Common myeloid progenitor, CD34-positive (primary cell): ENCODE measurements around the gene RIC8B.

ENCODE experiments used
- CTCF ChIA-PET: fragments of 350-600 bp; sonication (Branson Sonifier 250); formaldehyde crosslinking; loops from one replicate; lab custom pipeline; 2021; ENCODE audit warnings: antibody characterized with exemption; lab: Charles Lee
- POLR2A ChIA-PET: fragments of 350-600 bp; sonication (Branson Sonifier 250); formaldehyde crosslinking; loops from one replicate; lab custom pipeline; 2021; ENCODE audit warnings: antibody characterized with exemption; lab: Charles Lee
- DNase-seq, 3 donors: peaks; one replicate each; pipeline versions ENCODE4 v3.0.0 to v3.0.0-alpha.2; 2013
- H3K27ac ChIP-seq, 2 experiments: 1 replicate in 1 of 2; 2 replicates in 1 of 2; pipeline ENCODE4 v1.7.0; 2013; ENCODE audit warnings: inconsistent platforms in 2 of 2, low read length in 2 of 2, mild to moderate bottlenecking in 2 of 2, low read depth in 1 of 2, moderate library complexity in 1 of 2; ENCODE audit not compliant: severe bottlenecking in 2 of 2, insufficient read depth in 1 of 2, poor library complexity in 1 of 2
- H3K27me3 ChIP-seq, 5 experiments: replicated peaks in 2 of 5; 1 replicate in 3 of 5; 2 replicates in 2 of 5; pipeline versions ENCODE4 v1.6.1 to v1.7.0; 2013; ENCODE audit warnings: low read length in 4 of 5, mild to moderate bottlenecking in 2 of 5, moderate library complexity in 2 of 5, inconsistent platforms in 1 of 5; ENCODE audit not compliant: insufficient read depth in 5 of 5, control insufficient read depth in 4 of 5
- H3K36me3 ChIP-seq, 4 experiments: 1 replicate in 2 of 4; 2 replicates in 2 of 4; pipeline versions ENCODE4 v1.6.1 to v1.7.0; 2013; ENCODE audit warnings: low read length in 3 of 4, control low read depth in 1 of 4, mild to moderate bottlenecking in 1 of 4; ENCODE audit not compliant: control insufficient read depth in 4 of 4, insufficient read depth in 4 of 4
- H3K4me1 ChIP-seq, 4 experiments: 1 replicate in 3 of 4; 2 replicates in 1 of 4; pipeline versions ENCODE4 v1.6.1 to v1.7.1; 2013; ENCODE audit warnings: low read length in 3 of 4, mild to moderate bottlenecking in 3 of 4, control low read depth in 1 of 4, inconsistent platforms in 1 of 4, moderate library complexity in 1 of 4; ENCODE audit not compliant: control insufficient read depth in 4 of 4, insufficient read depth in 4 of 4; ENCODE audit errors: control extremely low read depth in 1 of 4
- H3K4me3 ChIP-seq, 7 experiments: 1 replicate in 4 of 7; 2 replicates in 3 of 7; pipeline versions ENCODE4 v1.5.1 to v1.7.0; 2013; ENCODE audit warnings: mild to moderate bottlenecking in 7 of 7, low read length in 6 of 7, moderate library complexity in 6 of 7, inconsistent platforms in 2 of 7, low read depth in 2 of 7, control low read depth in 1 of 7; ENCODE audit not compliant: insufficient read depth in 4 of 7, control insufficient read depth in 1 of 7; ENCODE audit errors: extremely low read depth in 1 of 7
- H3K9me3 ChIP-seq, 5 experiments: 1 replicate in 4 of 5; 2 replicates in 1 of 5; pipeline versions ENCODE4 v1.6.1 to v1.7.1; 2013; ENCODE audit warnings: low read length in 4 of 5, mild to moderate bottlenecking in 2 of 5, inconsistent platforms in 1 of 5, low read depth in 1 of 5, moderate library complexity in 1 of 5; ENCODE audit not compliant: control insufficient read depth in 4 of 5, insufficient read depth in 2 of 5; ENCODE audit errors: control extremely low read depth in 1 of 5
- WGBS: methylation state at CpG from one replicate; pipeline ENCODE4 v1.1.5; 2013; ENCODE audit not compliant: insufficient coverage; 5-methylcytosine and 5-hydroxymethylcytosine counted together

RIC8B gene

DNA sequence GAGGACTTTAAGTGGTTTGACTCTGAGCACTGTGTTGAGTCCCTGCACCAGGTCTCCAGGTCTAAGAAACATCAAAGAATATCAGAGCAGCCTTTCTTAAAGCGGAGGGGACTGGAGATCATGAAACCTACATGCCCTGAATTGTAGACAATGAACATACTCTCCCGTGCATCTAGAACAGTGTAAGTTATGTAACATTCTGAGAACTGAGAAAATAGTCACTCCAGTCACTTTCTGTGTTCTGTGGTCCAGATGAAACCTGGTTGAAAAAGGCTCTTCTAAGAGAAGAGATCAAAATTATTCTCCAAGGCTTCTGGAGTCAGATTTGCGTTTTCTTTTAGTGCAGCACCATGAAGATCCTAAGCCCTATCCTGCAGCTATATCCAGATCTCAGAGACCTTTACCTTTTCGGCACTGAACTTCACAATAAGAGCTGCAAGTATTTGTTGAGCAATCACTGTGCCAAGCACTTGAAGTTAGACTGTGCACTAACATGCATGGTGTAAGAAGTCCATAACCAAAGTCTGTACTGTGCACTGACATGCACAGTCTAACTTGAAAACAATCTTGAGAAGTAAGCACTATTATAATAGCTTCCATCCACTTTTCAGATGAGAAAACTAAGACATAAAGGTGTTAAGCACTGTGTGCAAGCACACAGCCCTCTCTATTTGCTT lies 115.6 kb downstream of the RIC8B start:
- DNase-seq: no peak
- Histone ChIP-seq H3K4me3 (no peak overlapping the region), H3K27me3 (peaks cover 0 to 88% (median 36%) of the 10 kb centered on the region in 5 experiments), H3K27ac (no peak overlapping the region), H3K36me3 (peaks cover 0 to 23% (median 5%) of the 10 kb centered on the region in 4 experiments), H3K4me1 (no peaks in the 10 kb centered on the region), H3K9me3 (no peaks in the 10 kb centered on the region)
- POLR2A ChIA-PET: interaction anchor here (0.8 kb wide), 1 partner anchor 461 kb away, joined by 3 read pairs; no protein-coding TSS in a partner anchor
- CTCF ChIA-PET: interaction anchor here (0.6 to 2.3 kb wide), 4 partner anchors 13 to 723 kb away, joined by 3 to 6 read pairs (median 4); no protein-coding TSS in a partner anchor
- WGBS: 100% methylated on average over 3 of the region's 4 CpGs

GRCh38 chr12:106892075-106892474 lies 117.6 kb downstream of the RIC8B start:
- DNase-seq: no peak
- Histone ChIP-seq H3K27ac (no peak overlapping the region), H3K4me1 (no peaks in the 10 kb centered on the region), H3K36me3 (peaks cover 0 to 11% (median 2%) of the 10 kb centered on the region in 4 experiments), H3K9me3 (no peaks in the 10 kb centered on the region), H3K27me3 (peaks cover 0 to 90% (median 38%) of the 10 kb centered on the region in 5 experiments), H3K4me3 (no peak overlapping the region)
- ChIA-PET POLR2A (no interaction called here), CTCF (interaction anchor here (0.9 to 2.3 kb wide), 4 partner anchors 10 to 62 kb away, joined by 3 to 6 read pairs (median 4); no protein-coding TSS in a partner anchor)
- WGBS: 67% methylated on average over 1 of the region's 1 CpG

GRCh38 chr12:106893451-106893850 lies 119.0 kb downstream of the RIC8B start:
- no peak overlapping the region for H3K27ac ChIP-seq
- peaks cover 0 to 94% (median 43%) of the 10 kb centered on the region in 5 experiments for H3K27me3 ChIP-seq
- no peaks in the 10 kb centered on the region for H3K9me3 ChIP-seq
- ChIA-PET POLR2A (no interaction called here), CTCF (interaction anchor here (2.9 kb wide), 1 partner anchor 26 kb away, joined by 8 read pairs; no protein-coding TSS in a partner anchor)
- no peaks in the 10 kb centered on the region for H3K4me1 ChIP-seq
- WGBS: 82% methylated on average over 8 of the region's 8 CpGs
- no peak for DNase-seq
- H3K4me3 ChIP-seq: no peak overlapping the region
- H3K36me3 ChIP-seq: peaks cover 0 to under 1% (median 0%) of the 10 kb centered on the region in 4 experiments

DNA sequence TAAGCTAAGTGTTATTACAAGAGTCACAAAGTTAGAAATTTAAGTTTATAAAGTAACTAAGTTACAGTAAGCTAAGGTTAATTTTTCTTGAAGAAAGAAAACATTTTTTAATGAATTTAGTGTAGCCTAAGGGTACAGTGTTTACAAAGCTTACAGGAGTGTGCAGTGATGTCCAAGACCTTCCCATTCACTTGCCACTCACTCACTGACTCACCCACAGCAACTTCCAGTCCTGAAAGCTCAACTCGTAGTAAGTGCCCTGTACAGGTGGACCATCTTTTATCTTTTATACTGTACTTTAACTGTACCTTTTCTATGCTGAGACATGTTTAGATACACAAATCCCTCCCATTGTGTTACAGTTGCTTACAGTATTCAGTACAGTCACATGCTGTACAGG lies 120.3 kb downstream of the RIC8B start:
- CTCF ChIA-PET: interaction anchor here (2.9 kb wide), 1 partner anchor 24 kb away, joined by 8 read pairs; no protein-coding TSS in a partner anchor
- Histone ChIP-seq H3K9me3 (no peaks in the 10 kb centered on the region), H3K27me3 (peaks cover 0 to 95% (median 46%) of the 10 kb centered on the region in 5 experiments), H3K27ac (no peak overlapping the region), H3K4me3 (no peak overlapping the region), H3K36me3 (no peaks in the 10 kb centered on the region), H3K4me1 (no peaks in the 10 kb centered on the region)
- POLR2A ChIA-PET: no interaction called here
- DNase-seq: no peak
- WGBS: 100% methylated on average over 1 of the region's 1 CpG

- Histone ChIP-seq H3K36me3 (no peaks in the 10 kb centered on the region), H3K9me3 (no peaks in the 10 kb centered on the region), H3K4me3 (no peak overlapping the region), H3K27me3 (peaks cover 7 to 95% (median 47%) of the 10 kb centered on the region in 5 experiments), H3K27ac (no peak overlapping the region), H3K4me1 (no peaks in the 10 kb centered on the region)
- no peak for DNase-seq
- ChIA-PET POLR2A (no interaction called here), CTCF (interaction anchor here (0.8 to 1.2 kb wide), 3 partner anchors 14 to 20 kb away, joined by 3 read pairs; no protein-coding TSS in a partner anchor)
Measured at GRCh38 chr12:106896603-106897002, 122.1 kb downstream of the RIC8B start.

GRCh38 chr12:106897082-106897481 lies 122.6 kb downstream of the RIC8B start:
- Histone ChIP-seq H3K4me1 (no peaks in the 10 kb centered on the region), H3K36me3 (no peaks in the 10 kb centered on the region), H3K9me3 (no peaks in the 10 kb centered on the region), H3K27ac (no peak overlapping the region), H3K27me3 (peaks cover 7 to 95% (median 51%) of the 10 kb centered on the region in 5 experiments), H3K4me3 (no peak overlapping the region)
- WGBS: 99% methylated on average over 5 of the region's 6 CpGs
- CTCF ChIA-PET: interaction anchor here (0.8 to 1.2 kb wide), 3 partner anchors 15 to 21 kb away, joined by 3 read pairs; no protein-coding TSS in a partner anchor
- POLR2A ChIA-PET: no interaction called here
- DNase-seq: no peak
